Fibroblast of the conjunctiva (primary cell): ENCODE results near the gene TPPP2.
"Not testable (repeated sequence)": the region's sequence is repeated elsewhere in the genome, so short reads cannot be mapped to it uniquely, and the experiment has no call there.

Experiments used
- DNase-seq: peaks from one replicate; pipeline ENCODE4 v3.0.0-alpha.2; 2010; ENCODE audit warnings: low read depth

TPPP2 gene

DNA sequence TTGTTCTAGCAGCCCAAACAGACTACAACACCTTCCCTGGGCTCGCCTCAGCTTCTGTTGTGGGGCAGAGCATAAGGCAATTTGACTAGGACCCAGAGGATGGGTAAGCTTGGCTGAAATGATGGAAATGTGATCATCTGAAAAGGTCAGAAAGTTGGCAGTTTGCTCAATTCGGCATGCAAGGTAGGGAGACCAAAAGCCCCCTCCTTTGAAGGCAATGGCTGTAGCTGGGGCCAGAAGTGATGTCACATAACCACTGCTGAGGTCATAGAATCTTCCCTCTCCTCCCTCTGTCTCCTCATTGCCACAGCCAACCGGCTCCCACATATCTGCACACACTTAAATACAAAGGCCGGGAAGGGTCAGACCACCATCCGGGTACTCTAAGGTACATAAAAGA, at the start of gene TPPP2:
TSS of gene TPPP2 (plus strand) at position 301 of the 400 bp plus-strand sequence. CDS start 365 bp downstream, outside the sequence.
- no peak for DNase-seq

DNA sequence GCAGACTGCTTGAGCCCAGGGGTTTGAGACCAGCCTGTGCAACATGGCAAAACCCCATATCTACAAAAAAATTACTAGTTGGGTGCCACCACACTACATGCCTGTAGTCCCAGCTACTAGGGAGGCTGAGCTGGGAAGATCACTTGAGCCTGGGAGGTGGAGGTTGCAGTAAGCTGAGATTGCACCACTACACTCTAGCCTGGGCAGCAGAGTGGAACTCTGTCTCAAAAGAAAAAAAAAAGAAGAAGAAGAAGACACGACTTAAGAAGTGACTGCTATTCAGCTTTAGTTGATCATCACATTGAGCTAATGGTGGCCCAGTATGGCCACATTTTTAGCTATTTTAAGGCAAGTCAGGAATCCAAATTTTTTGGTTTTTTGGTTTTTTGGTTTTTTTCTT, 49.1 kb upstream of the TPPP2 start:
- DNase-seq, result no peak

DNA sequence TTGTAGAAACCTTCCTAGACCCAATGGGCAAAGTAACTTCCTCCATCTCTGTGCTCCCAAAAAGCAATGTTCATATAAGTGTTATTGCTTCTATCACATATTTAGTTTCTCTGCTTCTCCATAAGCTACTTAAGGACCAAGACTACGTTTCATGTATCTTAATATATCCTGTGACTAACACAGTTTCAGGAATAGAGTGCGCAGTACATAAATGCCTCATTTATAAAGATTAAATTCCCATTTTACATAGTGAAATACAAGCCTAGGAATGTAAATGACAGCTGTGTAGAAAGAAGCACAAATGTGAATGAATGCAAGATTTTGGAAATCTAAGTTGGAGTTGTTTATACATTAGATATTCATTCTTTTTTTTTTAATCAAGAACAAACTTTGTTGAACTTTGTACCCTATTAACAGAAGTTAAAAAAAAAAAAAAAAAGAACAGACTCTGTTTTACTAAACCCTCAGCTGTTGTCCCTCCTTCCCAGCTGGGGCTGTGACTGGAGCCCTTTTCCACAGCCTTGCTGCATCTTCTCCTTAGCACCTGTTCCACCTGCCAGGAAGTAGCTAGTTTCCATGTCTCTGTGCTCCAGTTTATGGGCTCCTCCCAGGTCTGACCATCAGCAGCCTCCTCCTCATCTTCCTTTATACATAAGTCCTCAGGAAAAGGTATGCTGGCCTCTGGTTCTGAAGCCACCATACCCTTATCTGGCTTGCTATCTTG, 47.2 kb upstream of the TPPP2 start:
- DNase-seq, result no peak

DNA sequence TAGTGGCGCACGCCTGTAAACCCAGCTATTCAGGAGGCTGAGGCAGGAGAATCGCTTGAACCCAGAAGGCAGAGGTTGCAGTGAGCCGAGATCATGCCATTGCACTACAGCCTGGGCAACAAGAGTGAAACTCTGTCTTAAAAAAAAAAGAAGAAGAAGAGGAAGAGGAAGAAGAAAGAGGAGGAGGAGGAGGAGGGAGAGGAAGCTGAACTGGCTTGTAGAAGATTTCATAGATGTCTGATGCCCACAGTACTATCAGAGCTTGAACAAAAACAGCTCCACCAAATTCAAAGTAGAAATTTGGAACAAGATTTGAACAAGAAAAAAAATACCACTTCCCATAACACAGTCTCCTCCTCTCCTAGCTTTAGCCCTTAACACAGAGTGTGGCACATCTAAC, 44.4 kb upstream of the TPPP2 start:
- not testable (repeated sequence) for DNase-seq

DNA sequence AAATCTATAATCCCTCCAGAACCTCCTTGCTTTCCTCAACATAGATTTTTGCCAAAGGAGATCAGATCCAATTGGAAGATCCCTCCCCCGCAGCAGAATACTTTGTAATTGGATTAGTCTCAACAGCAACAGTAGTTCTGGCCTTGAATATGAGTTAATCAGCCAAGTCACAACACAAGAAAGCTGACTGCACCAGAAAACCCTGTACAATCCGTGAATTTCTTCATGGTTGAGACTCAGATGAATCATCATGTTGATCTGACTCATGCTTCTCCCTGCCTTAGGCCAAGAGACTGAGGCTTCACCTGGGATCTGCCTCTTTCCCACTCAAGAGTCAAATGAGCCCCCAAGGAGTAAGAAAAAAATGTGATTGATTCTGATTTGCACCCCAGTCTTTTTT, 43.2 kb upstream of the TPPP2 start:
- DNase-seq, result peak; percentile 88

DNA sequence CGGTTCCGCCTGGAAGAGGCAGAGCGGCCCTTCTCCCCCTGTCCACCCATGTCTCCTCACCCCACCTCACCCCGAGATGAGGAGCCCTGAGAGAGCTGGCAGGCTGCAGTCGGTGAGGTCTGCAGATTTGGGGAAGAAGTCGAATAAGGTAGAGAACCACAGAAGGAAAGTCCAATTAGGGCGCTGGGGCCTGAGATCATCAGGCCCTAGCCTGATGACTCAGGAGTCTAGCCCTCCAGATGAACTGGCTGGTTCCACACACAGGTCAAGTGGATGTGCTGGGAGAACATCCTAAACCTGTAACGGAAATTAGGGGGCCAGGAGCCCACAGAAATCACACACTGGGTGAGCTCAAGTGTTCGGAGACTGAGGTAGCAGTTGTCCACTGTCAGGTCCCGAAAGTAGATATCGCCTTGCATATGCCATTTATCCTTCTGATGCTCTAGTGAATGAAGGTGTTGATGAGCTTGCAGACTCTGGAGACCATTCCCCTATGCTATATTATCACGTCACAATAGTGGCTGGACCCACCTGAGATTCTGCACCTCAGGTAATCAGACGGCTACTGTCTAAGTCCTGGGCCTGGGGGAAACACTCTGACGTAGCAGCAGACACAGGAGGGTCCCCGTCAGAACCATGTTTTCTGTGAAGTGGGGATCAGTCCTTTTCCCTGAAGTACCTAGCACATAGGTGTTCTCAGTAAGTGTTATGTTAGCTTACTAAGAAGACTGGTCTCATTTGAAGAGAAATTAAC, 41.1 kb upstream of the TPPP2 start:
- no peak for DNase-seq

DNA sequence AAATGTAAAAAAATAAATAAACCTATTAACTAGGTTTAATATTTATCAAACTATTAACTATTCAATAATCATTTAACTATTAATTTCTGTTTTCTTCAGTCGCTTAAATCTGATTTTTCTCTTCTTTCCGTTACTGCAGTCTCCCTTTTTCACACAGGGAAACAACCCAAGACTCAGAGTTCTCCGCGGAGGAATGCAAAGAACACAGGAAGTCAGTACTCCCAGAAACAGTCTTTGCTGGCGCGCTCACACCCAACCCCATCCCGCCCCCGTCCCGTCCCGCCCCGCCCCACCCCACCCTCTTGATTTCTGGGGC, 40.6 kb upstream of the TPPP2 start:
- no peak for DNase-seq

DNA sequence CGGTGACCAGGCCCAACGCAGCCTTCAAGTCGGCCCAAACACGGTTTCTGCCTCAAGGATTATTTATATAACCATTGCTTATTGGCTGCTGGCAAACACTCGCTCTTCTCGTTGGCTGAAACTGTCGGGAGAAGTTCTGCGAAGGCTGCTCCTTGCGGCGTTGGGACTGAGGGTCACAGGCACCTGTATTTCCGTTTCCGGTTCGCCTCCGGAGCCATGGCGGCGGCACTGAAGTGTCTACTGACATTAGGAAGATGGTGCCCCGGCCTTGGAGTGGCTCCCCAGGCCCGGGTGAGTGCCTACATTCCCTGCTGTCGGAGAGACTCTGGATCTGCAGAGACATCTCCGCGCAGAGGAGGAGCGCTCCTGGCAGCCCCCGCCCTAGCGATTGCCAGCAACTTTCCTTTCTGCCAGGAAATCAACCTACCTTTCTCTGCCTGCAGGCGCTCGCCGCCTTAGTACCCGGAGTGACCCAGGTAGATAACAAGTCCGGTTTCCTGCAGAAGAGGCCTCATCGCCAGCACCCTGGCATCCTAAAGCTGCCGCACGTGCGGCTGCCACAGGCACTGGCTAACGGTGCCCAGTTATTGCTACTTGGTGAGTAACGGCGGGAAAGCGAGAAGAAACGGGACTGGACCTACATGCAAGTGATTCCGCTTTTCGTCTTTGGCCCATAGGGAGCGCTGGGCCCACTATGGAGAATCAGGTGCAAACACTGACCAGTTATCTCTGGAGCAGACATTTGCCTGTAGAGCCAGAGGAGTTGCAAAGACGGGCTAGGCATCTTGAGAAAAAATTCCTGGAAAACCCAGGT, 40.0 kb upstream of the TPPP2 start, which contains the start of gene METTL17:
TSS of gene METTL17 (plus strand) at position 194 of the 814 bp plus-strand sequence. CDS start at position 217, 23 bp downstream.
- DNase-seq, result peak; percentile 97

DNA sequence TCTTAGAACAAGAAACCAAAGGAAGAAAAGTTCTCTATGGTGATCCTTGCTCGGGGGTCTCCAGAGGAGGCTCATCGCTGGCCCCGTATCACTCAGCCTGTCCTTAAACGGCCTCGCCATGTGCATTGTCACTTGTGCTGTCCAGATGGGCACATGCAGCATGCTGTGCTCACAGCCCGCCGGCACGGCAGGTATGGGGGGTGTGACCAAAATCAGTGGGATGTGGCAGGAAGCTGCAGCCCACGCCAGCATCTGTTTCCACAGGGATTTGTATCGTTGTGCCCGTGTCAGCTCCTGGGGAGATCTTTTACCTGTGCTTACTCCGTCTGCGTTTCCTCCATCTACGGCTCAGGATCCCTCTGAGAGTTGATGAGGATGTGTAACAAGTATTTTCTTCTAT, 33.5 kb upstream of the TPPP2 start:
- no peak for DNase-seq

DNA sequence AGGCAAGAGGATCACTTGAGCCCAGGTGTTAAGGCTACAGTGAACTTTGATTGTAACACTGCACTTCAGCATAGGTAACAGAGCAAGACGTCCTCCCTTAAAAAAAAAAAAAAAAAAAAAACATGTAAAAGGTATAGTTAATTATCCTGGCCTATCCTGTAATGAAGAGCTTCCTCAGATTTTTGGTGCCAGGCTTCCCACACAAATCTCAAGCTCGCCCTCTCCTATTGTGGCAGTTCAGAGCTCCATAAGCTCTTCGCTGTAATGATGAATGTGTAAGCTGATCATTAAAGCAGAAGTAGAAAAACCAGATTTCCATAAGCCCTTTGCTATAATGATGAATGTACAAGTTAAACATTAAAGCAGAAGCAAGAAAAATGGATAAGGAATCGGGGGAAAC, 32.9 kb upstream of the TPPP2 start:
- DNase-seq, result no peak

DNA sequence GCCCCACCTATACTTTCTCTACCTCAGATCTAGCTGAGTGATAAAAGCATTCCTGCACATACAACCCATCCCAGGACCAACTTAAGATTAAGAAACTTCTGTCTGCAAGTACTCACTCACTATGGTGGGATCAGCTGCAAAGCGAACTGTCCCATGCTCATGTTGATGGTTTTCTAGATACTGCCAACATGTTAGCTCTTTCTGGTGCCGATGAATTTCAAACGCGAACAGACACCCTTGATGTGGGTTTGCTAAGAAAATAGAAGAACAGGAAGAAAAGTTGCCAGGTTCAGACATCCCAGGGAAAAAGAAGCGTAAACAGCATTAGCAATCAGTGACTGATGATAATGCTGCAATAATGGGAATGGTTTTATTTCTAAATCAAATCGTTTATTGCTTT, 32.5 kb upstream of the TPPP2 start:
- DNase-seq, result no peak

DNA sequence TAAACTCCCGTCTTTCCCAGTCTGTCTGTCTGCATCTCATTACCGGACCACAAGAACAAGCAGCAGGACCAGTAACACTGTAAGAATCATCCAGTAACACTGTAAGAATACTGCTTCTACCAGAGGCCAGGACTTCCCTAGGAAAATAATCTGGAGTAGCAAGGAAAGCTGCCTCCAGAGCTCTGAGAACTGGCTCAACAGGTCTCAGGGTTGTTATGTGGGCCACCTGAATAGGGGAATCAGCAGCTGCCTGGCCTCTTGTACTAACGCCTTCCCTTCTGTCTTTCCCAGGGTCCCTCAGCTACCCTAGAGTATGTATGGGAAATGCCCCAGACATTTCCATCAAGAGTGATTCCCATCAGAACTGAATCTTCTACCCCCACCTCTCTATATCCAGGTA, 31.9 kb upstream of the TPPP2 start:
- DNase-seq, result no peak

DNA sequence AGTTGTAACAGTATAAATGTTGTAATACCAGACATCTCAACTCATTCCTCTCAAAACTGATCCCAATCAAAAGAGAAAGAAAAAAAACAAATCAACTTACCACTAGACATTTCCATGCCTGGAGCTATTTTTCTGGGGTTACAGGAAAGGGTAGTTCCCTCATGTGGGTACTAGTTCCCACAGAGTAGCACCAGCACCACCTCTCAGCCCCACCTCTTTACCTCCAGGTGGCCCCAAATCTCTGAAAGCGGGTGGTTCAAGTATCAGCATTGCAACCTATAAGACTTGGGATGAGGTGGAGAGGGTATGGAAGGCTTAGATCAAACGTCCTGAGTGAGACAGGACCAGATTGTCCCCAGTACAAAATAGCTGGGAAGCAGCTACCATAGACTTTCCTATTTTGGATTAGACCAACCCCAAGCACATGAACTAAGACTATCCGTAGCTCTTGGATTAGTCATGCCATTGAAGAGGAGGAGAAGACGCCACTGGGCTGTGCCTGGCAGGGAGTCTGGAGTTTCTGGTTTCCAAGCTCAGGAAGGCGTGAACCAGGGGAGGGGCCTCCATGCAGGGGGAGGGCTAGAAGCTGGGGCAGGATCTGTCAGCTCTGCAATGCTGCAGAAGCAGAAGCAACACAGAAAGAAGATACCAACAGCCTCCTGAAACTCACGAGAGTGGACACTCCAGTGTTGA, 31.2 kb upstream of the TPPP2 start, which contains the start of gene SLC39A2:
TSS of gene SLC39A2 (plus strand) at position 620 of the 693 bp plus-strand sequence. CDS start 154 bp downstream, outside the sequence.
- peak; percentile 29 for DNase-seq

DNA sequence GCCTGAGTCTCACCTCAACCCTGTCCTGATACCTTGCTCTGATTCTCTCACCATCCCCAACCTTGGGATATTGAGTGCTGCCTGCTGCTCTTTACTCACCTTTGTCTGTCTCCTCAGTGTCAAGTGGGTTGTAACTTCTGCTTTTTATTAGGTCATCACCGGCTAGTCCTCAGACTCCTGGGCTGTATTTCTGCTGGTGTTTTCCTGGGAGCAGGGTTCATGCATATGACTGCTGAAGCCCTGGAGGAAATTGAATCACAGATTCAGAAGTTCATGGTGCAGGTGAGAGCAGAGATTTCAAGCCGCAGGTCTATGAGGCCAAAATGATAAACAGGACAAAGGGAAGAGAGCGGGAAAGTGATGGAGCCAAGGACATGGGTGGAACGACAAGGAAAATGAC, 30.4 kb upstream of the TPPP2 start:
- DNase-seq, result no peak

DNA sequence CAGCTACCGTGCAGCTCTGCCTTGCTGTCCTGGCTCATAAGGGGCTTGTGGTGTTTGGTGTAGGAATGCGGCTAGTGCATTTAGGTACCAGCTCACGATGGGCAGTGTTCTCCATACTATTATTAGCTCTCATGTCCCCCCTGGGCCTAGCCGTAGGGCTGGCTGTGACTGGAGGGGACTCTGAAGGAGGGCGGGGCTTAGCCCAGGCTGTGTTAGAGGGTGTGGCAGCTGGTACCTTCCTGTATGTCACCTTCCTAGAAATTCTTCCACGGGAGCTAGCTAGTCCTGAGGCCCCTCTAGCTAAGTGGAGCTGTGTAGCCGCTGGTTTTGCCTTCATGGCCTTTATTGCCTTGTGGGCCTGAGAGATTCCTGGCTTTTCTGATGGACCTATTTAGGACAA, 28.8 kb upstream of the TPPP2 start:
- DNase-seq, result no peak

DNA sequence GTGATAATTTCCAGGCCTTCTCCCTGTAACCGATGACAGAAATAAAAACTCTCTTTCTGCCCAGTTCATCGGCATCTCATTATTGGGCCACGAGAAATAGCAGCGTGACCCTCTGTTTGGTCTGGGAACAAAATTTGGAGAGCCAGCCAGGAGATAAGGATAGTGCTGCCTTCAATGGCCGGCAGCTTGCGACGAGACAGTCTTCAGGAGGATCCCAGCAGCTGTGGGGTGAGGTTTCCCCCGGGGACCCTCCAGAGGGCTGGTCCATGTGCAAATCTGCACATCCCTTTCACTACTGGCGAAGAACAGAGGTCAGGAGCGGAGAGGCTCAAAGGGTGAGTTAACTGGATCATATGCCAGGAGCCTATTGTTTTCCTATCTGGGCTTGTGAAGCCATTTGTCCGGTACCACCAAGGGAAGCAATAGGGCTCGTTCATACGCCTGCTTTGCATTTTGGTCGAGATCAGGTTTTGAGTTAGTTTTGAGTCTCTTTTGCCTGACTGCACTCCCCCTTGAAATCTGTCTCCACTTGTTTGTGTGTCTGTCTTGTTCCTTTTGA, 26.1 kb upstream of the TPPP2 start:
- no peak for DNase-seq

DNA sequence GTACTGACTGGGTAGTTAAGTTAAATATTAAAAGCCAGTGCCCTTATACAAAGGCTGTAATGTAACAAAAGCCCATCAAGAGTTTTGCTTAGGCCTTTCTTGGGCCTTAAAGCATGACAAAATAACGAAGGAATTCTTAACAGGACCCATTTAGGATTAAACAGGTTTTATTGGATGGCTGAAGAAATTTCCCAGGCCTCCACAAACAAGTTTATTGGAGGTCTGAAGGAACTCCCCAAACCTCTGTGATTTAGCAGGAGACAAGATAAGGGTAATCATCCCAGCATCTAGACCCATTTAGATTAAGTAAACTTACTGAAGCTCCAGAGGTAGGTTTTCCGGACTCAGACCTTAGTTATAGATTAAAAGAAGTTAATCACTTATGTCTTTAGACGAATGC, 20.3 kb upstream of the TPPP2 start:
- not testable (repeated sequence) for DNase-seq

DNA sequence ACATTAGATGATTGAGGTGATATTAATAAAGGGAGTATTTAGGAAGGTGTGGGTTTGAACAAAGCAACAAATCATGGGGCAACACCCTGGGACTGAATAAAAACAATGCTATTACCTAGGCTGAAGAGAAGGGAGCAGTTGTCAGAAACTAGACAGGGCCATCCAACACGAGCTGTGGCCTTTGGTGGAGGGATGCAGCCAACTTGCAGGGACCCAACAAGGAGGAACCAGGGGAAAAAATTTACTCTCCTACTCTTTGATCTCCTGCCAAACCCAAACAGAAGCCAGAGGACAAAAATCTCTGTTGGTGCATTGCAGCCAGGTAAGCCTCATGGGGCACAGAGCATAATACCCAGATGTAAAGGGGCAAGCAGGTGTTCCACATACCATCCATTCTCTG, 18.9 kb upstream of the TPPP2 start:
- no peak for DNase-seq

DNA sequence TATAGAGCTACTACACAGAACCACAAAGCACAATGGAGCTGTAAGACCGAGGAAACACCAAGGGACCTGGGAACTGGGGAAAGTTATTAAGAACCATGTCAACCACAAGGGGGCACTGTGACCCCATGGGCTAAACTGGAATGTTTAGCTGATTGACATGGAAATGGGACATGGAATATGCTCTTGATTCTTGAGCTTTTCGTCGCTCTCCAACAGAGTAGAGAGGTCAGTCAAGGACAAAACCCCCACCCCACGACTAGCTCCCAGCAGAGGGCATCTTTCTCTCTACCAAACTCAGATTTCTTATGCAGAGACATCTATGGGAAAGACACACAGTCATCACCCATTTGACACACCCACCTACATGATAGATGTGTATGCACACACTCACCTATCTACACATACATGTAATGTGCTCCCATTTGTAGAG, 15.2 kb upstream of the TPPP2 start:
- peak; percentile 77 for DNase-seq

DNA sequence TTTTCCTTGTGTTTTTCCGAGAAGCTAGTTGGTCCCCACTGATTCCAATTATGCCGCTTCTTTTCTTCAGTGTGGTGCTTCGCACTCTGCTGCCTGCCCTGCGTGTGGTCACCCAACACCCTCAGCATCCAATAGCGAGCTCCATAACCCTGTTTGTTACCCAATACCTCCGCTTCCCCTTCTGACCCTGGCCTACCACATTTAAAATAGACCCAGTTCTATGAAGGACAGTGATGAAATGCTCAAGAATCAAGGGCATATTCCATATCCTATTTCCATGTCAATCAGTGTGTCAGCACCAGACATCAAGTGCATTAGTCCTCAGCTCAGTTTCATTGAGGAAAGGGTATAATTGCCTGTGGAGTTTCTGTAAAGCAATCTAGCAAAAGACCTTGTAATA, 14.7 kb upstream of the TPPP2 start:
- DNase-seq, result no peak

DNA sequence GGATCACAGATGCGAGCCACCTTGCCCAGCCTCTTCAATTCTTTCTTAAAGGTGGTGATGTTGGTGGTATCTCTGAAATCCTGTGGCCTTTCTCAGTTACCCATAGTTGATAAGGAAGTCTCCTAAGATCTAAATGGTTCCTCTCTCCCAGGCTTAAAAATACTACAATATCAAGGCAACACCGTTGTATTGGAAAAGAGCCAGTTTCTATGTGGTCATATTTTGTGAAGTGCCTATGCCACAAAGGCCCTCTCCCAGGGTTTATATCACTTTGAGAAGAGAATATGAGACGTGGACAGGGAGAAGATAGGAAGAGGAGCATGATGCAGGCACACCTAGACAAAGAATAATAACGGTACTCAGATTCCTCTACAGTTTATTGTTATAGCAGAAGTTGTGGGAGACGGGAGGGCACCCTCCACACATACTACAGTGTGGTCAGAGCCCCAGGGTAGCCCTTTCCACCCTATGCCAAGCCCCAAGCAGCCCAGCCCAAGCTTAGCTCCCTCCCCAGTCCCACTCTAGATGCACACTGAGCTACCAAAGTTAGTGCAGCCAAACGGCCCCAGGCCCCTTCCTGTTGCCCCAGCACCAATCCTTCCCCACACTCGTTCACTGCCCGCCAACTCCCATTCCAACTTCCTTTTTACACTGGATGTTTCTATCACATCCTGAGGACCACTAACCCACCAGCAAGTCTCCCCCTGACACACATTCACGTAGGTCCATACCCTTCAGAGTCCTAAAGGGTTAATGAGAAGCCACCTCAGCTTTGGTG, 13.4 kb upstream of the TPPP2 start:
- DNase-seq, result no peak
